GM19025 (cell line): ENCODE measurements around the gene NEB.
"Not testable (repeated sequence)": the region's sequence is repeated elsewhere in the genome, so short reads cannot be mapped to it uniquely, and the experiment has no call there.

Source experiments
- ATAC-seq: cut with Tn5 transposase; IDR thresholded peaks from one replicate; pipeline ENCODE4 v1.9.1; 2021; ENCODE audit warnings: mild to moderate bottlenecking, low read depth, moderate library complexity; ENCODE audit not compliant: unreplicated experiment

The NEB gene

DNA sequence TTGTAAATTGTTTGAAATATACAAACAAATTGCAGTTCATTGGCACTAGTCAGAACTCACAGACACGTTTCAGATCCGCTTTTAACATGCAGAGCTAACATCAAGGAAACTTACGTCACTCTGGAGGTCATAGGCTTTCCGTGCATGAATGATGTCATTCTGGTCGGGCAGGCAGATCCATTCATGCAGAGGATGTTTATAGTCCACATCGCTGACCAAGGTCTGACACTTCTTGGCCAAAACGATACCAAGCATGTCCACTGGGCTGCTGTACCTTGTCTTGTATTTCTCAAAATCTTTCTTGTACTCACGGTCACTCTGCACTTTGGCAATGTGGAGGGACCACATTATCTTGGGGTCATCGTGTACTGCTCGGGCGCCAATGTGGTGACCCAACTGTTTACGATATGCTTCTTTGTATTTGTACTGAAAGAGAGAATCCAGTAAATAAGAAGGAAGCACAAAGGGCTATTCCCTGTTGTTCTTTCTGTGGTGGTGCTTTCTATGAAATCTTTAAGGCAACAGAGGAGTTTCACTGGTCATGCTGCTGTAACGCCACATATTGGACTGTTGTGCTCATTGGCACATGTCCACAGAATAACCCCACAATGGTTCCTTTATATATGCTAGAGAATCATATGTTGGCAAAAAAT is 114.8 kb downstream of the NEB start:
- ATAC-seq = no peak

DNA sequence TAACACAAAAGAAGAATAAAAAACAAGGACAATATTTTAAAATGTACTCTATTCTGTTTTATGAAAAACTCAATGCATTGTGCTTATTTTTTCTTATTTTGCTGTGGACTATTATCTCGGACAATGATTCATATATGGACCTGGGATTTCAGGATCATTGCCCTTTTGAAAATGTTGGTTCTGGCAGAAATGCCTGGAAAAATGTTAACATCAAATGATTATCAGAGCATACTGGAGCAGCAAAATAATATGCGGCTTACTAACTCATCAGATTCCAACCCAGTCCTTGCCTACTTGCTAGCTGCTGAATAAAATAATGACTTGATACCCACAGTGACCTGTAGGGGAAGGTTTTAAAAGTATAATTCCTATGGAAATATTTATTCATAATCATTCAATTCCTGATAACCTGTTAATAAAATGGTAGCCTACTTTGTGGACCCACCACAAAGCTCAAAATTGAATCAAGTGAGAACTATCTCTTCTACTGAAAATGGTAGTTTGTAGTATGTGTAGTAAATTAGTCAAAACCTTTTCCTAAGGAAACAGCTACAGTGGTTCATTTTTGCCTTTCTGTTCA is 117.4 kb downstream of the NEB start:
- no peak for ATAC-seq

DNA sequence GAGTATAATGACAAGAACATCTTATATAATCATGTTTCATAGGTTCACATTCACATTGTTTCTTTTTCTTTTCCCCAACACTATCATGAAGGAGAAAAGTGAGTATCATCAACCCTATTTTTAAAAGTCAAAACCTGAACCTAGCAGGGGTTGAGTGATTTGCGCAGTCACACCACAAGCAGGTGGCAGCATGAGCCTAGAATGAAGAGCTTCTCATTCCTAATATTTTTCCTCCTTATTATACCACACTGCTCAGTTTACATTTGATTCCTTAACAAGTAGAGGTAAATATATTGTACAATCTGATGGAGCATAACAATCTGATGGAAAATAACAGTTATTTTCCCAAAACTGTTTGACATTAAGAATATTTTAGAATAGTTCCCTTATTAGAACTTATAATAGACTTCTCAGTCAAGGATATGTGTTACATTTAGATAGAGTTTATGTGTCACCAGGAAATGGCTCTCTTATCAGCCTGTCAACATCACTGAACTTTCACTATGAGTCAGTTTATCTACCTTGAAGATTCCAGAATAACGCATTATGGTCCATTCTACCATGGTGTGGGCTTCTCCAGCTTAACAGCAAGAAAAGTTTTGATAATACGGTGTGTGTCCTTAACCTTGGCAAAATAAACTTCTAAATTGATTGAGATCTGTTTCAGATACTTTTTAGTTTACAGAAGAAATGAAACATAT is 119.5 kb downstream of the NEB start:
- no peak for ATAC-seq

DNA sequence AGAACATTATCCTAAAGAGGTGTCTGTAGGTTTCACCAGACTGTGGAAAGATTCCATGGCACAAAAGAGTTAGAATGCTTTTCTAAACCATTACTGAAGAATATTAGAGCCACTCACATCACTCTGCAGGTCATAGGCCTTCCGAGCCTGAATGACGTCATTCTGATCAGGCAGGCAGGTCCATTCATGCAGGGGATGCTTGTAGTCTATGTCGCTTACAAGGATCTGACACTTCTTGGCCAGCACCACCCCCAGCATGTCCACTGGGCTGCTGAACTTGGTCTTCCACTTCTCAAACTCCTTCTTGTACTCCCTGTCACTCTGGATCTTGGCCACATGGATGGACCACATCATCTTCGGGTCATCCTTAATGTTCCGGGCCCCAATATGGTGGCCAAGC is 120.1 kb downstream of the NEB start:
- ATAC-seq = no peak

DNA sequence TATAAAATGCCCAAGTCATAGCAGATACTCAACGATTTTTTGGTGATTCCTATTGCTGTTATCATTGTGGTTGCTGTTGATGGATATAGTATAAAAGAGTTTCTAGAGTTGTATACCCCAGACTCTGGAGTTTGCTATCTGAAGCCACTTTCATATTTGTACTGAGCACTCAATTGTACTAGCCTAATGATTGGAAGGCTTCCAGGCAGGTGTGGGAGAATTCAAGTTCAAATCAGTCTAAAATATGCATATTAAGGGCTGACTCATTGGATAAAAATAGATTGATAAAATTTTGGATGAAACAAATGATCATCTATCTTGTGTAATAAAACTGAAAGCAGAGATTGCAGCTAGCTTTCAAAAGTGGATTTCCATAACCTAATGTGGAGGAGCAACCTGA is 122.9 kb downstream of the NEB start:
- no peak for ATAC-seq

DNA sequence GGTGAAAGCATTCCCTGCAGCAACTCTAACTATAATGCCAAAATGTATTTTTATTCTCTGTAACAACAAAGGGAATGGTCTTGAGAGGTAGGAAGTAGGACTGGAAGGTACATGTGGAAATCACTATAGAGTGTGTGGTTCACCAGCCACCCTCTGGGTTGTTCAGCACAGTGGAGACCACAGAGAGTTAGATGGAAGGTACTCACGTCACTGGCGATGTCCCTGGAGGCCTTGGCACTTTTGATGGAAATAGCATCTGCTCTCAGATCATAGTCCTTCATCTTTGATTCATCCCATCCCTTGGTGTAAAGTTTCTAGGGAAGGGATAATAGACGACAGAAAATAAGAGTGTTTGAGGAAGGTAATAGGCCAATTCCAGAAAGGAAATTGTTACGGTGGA is 124.0 kb downstream of the NEB start:
- ATAC-seq = no peak

DNA sequence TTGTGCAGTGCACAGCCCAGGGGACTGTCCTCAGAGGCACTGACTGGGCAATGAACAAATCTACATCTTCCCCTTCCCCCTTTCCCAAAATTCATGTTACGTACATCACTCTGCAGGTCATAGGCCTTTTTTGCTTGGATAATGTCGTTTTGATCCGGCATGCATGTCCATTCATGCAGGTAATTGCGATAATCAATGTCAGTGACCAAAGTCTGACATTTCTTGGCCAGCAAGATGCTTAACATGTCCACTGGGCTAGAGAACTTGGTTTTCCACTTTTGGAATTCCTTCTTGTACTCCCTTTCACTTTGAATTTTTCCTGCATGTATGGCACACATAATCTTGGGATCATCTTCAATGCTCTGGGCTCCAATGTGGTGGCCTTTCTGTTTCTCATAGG is 124.6 kb downstream of the NEB start:
- ATAC-seq = no peak

DNA sequence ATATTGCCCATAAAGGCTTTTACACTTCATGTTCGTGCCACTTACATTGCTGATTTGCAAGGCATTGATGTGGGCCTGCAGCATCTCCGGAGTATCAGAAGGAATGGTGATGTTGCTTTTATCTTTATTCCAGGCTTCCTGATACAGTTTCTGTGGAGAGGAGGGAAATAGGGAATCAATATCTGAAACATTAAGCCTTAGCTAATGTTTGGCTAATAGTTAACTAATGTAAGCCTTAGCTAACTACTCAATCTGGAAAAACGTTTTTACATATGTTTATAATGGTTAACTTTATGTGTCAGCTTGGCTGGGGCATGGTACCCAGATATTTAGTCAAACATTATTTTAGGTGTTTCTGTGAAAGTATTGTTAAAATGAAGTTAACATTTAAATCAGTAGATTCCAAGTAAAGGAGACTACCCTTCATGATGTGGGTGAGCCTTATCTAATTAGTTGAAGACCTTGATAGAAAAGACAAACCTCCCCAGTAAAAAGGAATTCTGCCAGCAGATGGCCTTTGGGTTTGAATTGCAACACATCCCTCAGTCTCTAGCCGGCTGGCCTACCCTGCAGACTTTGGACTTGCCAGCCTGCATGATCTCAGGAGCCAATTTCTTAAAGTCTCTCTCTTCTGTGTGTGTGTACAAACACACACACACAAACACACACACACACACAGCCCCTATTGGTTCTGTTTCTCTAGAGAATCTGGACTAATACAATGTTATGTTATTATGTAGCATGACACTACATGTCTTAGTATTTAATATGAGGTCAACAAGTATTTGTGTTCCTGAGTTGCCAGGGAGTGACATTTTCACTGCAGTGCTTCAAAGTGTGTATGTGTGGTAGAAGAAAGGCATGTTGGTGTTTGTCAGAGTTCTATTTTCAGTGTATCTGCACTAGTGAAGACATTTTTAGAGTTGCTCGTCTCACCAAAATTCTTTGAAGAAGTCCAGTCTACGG is 126.5 kb downstream of the NEB start:
- not testable (repeated sequence) for ATAC-seq

DNA sequence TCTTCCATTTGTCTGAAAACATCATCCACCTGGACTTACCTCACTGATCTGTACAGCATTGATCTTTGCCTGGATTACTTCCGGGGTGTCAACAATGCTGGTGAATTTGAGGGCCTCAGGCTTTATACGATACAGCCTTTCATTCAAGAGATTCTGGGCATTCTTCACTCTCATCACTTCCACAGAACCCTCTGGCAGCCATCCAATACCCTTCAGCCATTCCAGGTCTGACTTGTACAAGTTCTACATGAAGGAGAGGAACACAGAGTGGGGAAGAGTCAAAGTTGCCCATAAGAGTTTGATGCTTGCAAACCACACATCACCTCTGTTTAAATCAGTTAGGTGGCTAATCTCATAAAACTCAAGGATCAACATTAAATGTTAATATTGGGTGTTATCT is 130.7 kb downstream of the NEB start:
- ATAC-seq = not testable (repeated sequence)

DNA sequence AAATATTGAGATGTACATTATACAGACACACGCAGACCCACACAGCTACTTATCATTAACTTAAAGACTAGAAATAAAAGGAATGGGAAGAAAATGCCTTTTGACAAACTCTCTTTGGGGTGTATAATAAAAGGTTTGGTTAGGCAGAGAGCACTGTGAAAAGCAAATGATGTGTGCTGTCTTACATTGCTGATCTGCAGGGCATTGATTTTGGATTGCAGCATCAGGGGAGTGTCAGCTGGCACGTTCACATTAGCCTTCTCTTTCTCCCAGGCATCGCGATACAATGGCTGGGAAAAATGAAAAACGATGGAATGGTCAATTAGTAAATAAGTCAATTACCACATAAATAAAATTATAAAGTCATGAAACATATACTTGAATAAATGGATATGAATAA is 131.9 kb downstream of the NEB start:
- ATAC-seq = not testable (repeated sequence)

DNA sequence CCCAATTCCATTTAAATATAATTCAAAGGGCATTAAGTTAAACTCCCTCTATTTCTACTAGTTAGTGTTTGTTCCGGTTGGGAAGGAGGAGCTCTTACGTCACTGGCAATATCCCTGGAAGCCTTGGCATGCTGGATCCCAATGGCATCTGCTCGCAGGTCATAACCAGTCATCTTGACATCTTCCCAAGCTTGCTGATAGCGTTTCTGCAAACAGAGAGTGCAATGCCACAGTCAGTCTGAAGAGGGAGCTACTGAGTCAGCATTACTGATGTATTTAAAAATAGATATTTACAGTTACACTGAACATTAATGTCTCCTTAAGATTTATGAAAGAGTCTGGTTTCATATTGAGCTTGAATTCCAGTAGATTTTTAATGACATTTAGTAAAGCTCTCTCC is 132.5 kb downstream of the NEB start:
- ATAC-seq = not testable (repeated sequence)

DNA sequence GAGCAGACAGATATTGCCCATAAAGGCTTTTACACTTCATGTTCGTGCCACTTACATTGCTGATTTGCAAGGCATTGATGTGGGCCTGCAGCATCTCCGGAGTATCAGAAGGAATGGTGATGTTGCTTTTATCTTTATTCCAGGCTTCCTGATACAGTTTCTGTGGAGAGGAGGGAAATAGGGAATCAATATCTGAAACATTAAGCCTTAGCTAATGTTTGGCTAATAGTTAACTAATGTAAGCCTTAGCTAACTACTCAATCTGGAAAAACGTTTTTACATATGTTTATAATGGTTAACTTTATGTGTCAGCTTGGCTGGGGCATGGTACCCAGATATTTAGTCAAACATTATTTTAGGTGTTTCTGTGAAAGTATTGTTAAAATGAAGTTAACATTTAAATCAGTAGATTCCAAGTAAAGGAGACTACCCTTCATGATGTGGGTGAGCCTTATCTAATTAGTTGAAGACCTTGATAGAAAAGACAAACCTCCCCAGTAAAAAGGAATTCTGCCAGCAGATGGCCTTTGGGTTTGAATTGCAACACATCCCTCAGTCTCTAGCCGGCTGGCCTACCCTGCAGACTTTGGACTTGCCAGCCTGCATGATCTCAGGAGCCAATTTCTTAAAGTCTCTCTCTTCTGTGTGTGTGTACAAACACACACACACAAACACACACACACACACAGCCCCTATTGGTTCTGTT is 137.2 kb downstream of the NEB start:
- ATAC-seq = not testable (repeated sequence)

DNA sequence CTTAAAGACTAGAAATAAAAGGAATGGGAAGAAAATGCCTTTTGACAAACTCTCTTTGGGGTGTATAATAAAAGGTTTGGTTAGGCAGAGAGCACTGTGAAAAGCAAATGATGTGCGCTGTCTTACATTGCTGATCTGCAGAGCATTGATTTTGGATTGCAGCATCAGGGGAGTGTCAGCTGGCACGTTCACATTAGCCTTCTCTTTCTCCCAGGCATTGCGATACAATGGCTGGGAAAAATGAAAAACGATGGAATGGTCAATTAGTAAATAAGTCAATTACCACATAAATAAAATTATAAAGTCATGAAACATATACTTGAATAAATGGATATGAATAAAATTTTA is 142.4 kb downstream of the NEB start:
- not testable (repeated sequence) for ATAC-seq

DNA sequence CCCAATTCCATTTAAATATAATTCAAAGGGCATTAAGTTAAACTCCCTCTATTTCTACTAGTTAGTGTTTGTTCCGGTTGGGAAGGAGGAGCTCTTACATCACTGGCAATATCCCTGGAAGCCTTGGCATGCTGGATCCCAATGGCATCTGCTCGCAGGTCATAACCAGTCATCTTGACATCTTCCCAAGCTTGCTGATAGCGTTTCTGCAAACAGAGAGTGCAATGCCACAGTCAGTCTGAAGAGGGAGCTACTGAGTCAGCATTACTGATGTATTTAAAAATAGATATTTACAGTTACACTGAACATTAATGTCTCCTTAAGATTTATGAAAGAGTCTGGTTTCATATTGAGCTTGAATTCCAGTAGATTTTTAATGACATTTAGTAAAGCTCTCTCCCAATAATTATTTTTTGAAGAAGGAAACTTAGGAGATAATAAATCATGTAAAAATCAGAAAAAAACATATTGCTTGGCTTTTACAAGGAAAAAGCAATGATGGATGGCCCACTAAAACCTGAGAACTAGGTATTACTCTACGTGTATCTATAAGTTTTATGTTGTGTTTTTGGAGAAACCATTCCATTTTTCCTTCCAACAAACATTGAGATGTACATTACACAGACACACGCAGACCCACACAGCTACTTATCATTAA is 142.9 kb downstream of the NEB start:
- ATAC-seq = not testable (repeated sequence)

DNA sequence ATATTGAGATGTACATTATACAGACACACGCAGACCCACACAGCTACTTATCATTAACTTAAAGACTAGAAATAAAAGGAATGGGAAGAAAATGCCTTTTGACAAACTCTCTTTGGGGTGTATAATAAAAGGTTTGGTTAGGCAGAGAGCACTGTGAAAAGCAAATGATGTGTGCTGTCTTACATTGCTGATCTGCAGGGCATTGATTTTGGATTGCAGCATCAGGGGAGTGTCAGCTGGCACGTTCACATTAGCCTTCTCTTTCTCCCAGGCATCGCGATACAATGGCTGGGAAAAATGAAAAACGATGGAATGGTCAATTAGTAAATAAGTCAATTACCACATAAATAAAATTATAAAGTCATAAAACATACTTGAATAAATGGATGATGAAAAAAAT is 153.0 kb downstream of the NEB start:
- not testable (repeated sequence) for ATAC-seq

DNA sequence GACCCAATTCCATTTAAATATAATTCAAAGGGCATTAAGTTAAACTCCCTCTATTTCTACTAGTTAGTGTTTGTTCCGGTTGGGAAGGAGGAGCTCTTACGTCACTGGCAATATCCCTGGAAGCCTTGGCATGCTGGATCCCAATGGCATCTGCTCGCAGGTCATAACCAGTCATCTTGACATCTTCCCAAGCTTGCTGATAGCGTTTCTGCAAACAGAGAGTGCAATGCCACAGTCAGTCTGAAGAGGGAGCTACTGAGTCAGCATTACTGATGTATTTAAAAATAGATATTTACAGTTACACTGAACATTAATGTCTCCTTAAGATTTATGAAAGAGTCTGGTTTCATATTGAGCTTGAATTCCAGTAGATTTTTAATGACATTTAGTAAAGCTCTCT is 153.6 kb downstream of the NEB start:
- ATAC-seq = not testable (repeated sequence)

DNA sequence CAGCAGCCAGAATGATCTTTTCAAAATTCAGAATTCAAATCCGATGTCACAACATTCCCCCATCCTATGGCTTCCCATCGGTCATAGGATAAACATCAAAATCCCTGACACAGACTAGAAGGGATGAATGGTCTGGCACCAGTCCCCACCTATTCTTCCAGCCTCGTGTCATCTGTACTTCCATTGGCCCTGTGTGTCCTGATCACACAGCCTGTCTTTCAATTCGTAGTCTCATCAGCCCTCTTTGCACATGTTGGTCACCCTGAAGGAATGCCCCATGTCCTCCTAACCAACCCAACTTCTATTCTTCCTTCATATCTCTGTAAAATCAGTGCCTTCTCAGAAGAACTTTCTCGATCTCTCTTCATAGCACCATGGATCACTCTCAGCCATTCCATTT is 157.2 kb downstream of the NEB start:
- ATAC-seq = no peak

DNA sequence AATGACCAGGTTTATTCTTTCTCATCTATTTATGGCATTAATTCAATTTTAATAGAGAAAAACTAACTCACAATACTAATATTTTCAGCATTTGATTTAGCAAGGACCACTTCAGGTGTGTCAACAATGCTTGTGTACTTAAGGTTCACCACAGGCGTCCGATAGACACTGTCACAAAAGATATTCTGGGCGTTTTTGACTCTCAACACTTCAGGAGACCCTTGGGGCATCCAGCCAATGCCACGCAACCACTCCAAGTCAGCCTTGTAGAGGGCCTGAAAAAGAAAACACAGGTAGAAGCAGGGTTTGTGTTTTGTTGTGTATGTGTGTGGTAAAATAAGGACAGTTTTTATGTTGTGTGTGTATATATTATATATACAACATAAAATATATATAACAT is 158.2 kb downstream of the NEB start:
- no peak for ATAC-seq

DNA sequence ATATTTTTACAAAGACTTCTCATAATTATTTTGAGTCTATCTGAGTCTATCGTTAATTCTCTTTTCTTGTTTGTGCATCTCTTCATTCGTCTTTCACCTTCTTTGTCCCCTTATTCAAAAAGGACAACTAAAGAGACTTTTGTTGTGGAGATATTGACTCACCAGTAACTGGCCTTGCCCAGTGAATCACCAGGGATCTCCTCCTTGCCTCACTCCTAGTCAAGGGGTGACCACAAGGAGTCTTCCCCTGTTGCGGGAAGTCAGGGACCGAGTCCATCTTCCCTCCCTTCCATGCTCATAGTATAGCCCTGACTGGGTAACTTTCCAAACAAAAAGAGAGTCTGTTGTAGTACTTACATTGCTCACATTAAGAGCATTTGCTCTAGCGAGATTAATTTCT is 158.9 kb downstream of the NEB start:
- ATAC-seq = no peak

DNA sequence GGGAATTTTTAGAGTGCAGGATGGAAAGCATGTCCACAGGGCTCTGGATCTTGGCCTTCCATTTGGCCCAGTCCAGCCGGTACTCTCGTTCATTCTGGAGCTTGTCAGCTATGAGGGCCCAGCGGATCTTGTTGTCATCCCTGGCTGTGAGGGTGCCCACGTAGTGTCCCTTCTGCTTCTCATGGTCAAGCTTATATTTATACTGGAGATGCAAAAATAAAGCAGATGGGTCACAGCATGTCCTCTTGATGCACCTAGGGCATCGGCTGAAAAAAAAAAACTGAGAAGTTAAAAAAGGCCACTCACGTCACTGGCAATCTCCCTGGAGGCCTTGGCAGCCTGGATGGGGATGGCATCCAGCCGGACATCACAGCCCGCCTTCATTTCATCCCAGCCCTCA is 164.1 kb downstream of the NEB start:
- ATAC-seq = no peak
